HEK293 (cell line): ENCODE results near the gene LIN7C.

Source experiments
- CTCF ChIA-PET: fragments of 350-600 bp; formaldehyde crosslinking; extraction: SDS; loops from one replicate; lab custom pipeline; 2021; ENCODE audit warnings: antibody characterized with exemption; lab: Yijun Ruan, JAX
- POLR2A ChIA-PET: fragments of 300-600 bp; formaldehyde crosslinking; extraction: SDS; loops from one replicate; lab custom pipeline; 2020; ENCODE audit warnings: antibody characterized with exemption, inconsistent platforms; lab: Yijun Ruan, JAX
- H3K27ac ChIP-seq: fragments of 200-500 bp; sonication (Bioruptor generic); 2 replicates; pipeline ENCODE4 v1.5.1; 2014; ENCODE audit warnings: low read depth, low read length, control low read depth, inconsistent platforms; ENCODE audit errors: extremely low read depth
- H3K36me3 ChIP-seq, 2 experiments: fragments of 200-500 bp in 1 of 2; sonication (Bioruptor generic) in 1 of 2; 1 replicate in 1 of 2; 2 replicates in 1 of 2; pipeline ENCODE4 v1.5.1; 2014 to 2017; ENCODE audit warnings: inconsistent platforms in 2 of 2, low read length in 2 of 2; ENCODE audit not compliant: control insufficient read depth in 2 of 2, insufficient read depth in 1 of 2
- H3K4me1 ChIP-seq: fragments of 200-500 bp; sonication (Bioruptor generic); 2 replicates; pipeline ENCODE4 v1.5.1; 2014; ENCODE audit warnings: mild to moderate bottlenecking, low read length, inconsistent platforms; ENCODE audit not compliant: control insufficient read depth, insufficient read depth
- H3K4me3 ChIP-seq: 2 replicates; pipeline ENCODE4 v1.5.1; 2011; ENCODE audit warnings: low read depth, mild to moderate bottlenecking, control low read depth, low read length, moderate library complexity
- H3K9me3 ChIP-seq: fragments of 200-500 bp; sonication (Bioruptor generic); 2 replicates; pipeline ENCODE4 v1.5.1; 2014; ENCODE audit warnings: low read depth, low read length, inconsistent platforms; ENCODE audit not compliant: control insufficient read depth, insufficient read depth
- GLI2 ChIP-seq: fragments of 450-650 bp; formaldehyde crosslinking; IDR thresholded peaks from 2 replicates; pipeline ENCODE4; 2017; ENCODE audit warnings: missing biosample characterization, missing genetic modification characterization, low read depth, borderline replicate concordance
- HOXA7 ChIP-seq: sonication (generic); formaldehyde crosslinking; IDR thresholded peaks from 2 replicates; pipeline ENCODE4 v1.8.1; 2022; ENCODE audit warnings: missing genetic modification reagents, borderline replicate concordance
- KLF10 ChIP-seq: fragments of 450-650 bp; IDR thresholded peaks from 2 replicates; pipeline ENCODE4 v1.5.1; 2018; ENCODE audit warnings: missing biosample characterization, mild to moderate bottlenecking, missing genetic modification characterization
- MZF1 ChIP-seq: fragments of 450-650 bp; formaldehyde crosslinking; IDR thresholded peaks from 2 replicates; pipeline ENCODE4 v1.5.1; 2017; ENCODE audit warnings: missing biosample characterization, missing genetic modification characterization, borderline replicate concordance
- OVOL3 ChIP-seq: fragments of 450-650 bp; formaldehyde crosslinking; IDR thresholded peaks from 2 replicates; pipeline ENCODE4 v1.5.1; 2016; ENCODE audit warnings: missing biosample characterization, missing genetic modification characterization
- REST ChIP-seq: fragments of 450-650 bp; formaldehyde crosslinking; IDR thresholded peaks from 2 replicates; pipeline ENCODE4 v1.5.1; 2016; ENCODE audit warnings: missing biosample characterization, missing genetic modification characterization
- SCRT1 ChIP-seq: fragments of 450-650 bp; formaldehyde crosslinking; IDR thresholded peaks from 2 replicates; pipeline ENCODE4 v1.5.1; 2016; ENCODE audit warnings: missing biosample characterization, missing genetic modification characterization, borderline replicate concordance
- SCRT2 ChIP-seq: fragments of 450-650 bp; formaldehyde crosslinking; IDR thresholded peaks from 2 replicates; pipeline ENCODE4 v1.5.1; 2016; ENCODE audit warnings: missing biosample characterization, missing genetic modification characterization
- YY2 ChIP-seq: fragments of 450-650 bp; formaldehyde crosslinking; IDR thresholded peaks from 2 replicates; pipeline ENCODE4 v1.5.1; 2016; ENCODE audit warnings: missing biosample characterization, missing genetic modification characterization
- ZFP69B ChIP-seq: fragments of 450-650 bp; formaldehyde crosslinking; IDR thresholded peaks from 2 replicates; pipeline ENCODE4 v1.5.1; 2016; ENCODE audit warnings: missing biosample characterization, missing genetic modification characterization
- ZNF146 ChIP-seq: fragments of 450-650 bp; formaldehyde crosslinking; IDR thresholded peaks from 2 replicates; pipeline ENCODE4 v1.5.1; 2016; ENCODE audit warnings: missing biosample characterization, missing genetic modification characterization
- ZNF148 ChIP-seq: fragments of 450-650 bp; formaldehyde crosslinking; IDR thresholded peaks from 2 replicates; pipeline ENCODE4 v1.5.0; 2017; ENCODE audit warnings: missing biosample characterization, missing genetic modification characterization, borderline replicate concordance
- ZNF274 ChIP-seq, 2 experiments: fragments of 200-500 bp in 1 of 2; fragments of 450-650 bp in 1 of 2; sonication (Bioruptor generic) in 1 of 2; formaldehyde crosslinking in 1 of 2; IDR thresholded peaks; 2 replicates each; pipeline versions ENCODE4 v1.5.1 to v1.6.1; 2014 to 2016; ENCODE audit warnings: borderline replicate concordance in 1 of 2, inconsistent platforms in 1 of 2, low read length in 1 of 2, missing biosample characterization in 1 of 2, missing genetic modification characterization in 1 of 2
- ZNF366 ChIP-seq: fragments of 450-650 bp; formaldehyde crosslinking; conservative IDR thresholded peaks from 2 replicates; pipeline ENCODE4 v1.5.1; 2016; ENCODE audit warnings: missing biosample characterization, missing genetic modification characterization
- ZNF621 ChIP-seq: fragments of 450-650 bp; formaldehyde crosslinking; IDR thresholded peaks from 2 replicates; pipeline ENCODE4 v1.5.1; 2017; ENCODE audit warnings: missing biosample characterization, missing genetic modification characterization
- ZNF768 ChIP-seq: fragments of 450-650 bp; formaldehyde crosslinking; IDR thresholded peaks from 2 replicates; pipeline ENCODE4 v1.5.1; 2018; ENCODE audit warnings: missing biosample characterization, mild to moderate bottlenecking, missing genetic modification characterization
- TF ChIP-seq, protein P1 (sequence below): fragments of 450-650 bp; formaldehyde crosslinking; IDR thresholded peaks from 2 replicates; pipeline ENCODE4 v1.5.1; 2017; ENCODE audit warnings: missing biosample characterization, missing genetic modification characterization
- TF ChIP-seq, protein P2 (sequence below): fragments of 450-650 bp; IDR thresholded peaks from 2 replicates; pipeline ENCODE4 v1.5.1; 2018; ENCODE audit warnings: missing biosample characterization, mild to moderate bottlenecking, missing genetic modification characterization
- TF ChIP-seq, protein P3 (sequence below): fragments of 450-650 bp; formaldehyde crosslinking; IDR thresholded peaks from 2 replicates; pipeline ENCODE4 v1.5.1; 2016; ENCODE audit warnings: missing biosample characterization, missing genetic modification characterization
- TF ChIP-seq, protein P4 (sequence below): fragments of 450-650 bp; formaldehyde crosslinking; IDR thresholded peaks from 2 replicates; pipeline ENCODE4 v1.5.1; 2016; ENCODE audit warnings: missing biosample characterization, missing genetic modification characterization

The LIN7C gene

GRCh38 chr11:27456795-27457329 lies 49.7 kb downstream of the LIN7C start:
- TF ChIP-seq KLF10 (tag by site-specific recombination) (no peak), SCRT2 (tag by site-specific recombination) (peak; percentile 52), SCRT1 (tag by site-specific recombination) (peak; percentile 55; the same call in 1 of the 2 replicates)
- ChIA-PET POLR2A (interaction anchor here (0.7 to 2.1 kb wide), 3 partner anchors 8 to 16 kb away, joined by 3 to 9 read pairs (median 3); partner anchors contain the start of gene LGR4), CTCF (interaction anchor here (0.7 to 1.0 kb wide), 2 partner anchors 15 to 131 kb away, joined by 4 read pairs; no protein-coding TSS in a partner anchor)
- Histone ChIP-seq H3K27ac (no peak overlapping the region), H3K4me1 (peaks cover 5% of the 10 kb centered on the region), H3K4me3 (no peak overlapping the region), H3K9me3 (no peaks in the 10 kb centered on the region), H3K36me3 (no peaks in the 10 kb centered on the region)

DNA sequence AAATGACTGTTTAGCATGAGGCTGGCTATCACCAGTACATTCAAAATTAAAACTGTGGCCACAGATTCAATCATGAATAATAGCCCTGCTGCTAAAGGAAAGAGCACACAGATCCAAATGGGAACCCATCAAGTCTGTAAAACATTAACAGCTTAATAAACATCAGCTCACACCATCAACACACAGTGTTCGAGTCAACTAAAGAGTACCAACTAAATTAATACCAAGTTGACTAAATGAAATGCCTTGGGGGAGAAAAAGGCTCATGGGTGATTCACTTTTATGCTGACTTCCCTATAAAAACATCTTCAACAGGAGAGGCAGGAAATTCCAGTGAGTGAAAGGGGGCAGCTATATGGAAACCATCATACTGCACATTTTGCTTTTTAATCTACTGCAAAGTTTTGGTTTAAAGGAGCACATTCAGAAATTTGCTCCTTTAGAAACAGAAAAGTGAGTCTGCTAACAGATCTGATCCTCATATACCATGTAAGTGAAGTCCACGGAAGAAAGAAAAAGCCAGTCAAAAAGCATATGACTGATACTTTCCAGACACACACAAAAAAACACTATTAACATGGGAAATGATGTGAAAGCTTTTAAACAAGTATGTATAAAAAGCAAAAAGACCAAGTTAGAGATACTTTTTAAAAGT lies 50.3 kb downstream of the LIN7C start:
- H3K4me1 ChIP-seq, result peaks cover 5% of the 10 kb centered on the region
- POLR2A ChIA-PET, result interaction anchor here (0.7 to 2.1 kb wide), 3 partner anchors 8 to 16 kb away, joined by 3 to 9 read pairs (median 3); partner anchors contain the start of gene LGR4

More for the DNA sequence above, 50.3 kb downstream of the LIN7C start:
- no peak for TF ChIP-seq ZNF146 (tag by site-specific recombination)
- TF ChIP-seq, protein P1, sequence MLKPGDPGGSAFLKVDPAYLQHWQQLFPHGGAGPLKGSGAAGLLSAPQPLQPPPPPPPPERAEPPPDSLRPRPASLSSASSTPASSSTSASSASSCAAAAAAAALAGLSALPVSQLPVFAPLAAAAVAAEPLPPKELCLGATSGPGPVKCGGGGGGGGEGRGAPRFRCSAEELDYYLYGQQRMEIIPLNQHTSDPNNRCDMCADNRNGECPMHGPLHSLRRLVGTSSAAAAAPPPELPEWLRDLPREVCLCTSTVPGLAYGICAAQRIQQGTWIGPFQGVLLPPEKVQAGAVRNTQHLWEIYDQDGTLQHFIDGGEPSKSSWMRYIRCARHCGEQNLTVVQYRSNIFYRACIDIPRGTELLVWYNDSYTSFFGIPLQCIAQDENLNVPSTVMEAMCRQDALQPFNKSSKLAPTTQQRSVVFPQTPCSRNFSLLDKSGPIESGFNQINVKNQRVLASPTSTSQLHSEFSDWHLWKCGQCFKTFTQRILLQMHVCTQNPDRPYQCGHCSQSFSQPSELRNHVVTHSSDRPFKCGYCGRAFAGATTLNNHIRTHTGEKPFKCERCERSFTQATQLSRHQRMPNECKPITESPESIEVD, result no peak
- no peak for TF ChIP-seq HOXA7
- no peak for TF ChIP-seq YY2 (tag by site-specific recombination)
- no peak for TF ChIP-seq ZNF621 (tag by site-specific recombination)
- no peak for TF ChIP-seq GLI2 (tag by site-specific recombination)
- TF ChIP-seq, protein P2, sequence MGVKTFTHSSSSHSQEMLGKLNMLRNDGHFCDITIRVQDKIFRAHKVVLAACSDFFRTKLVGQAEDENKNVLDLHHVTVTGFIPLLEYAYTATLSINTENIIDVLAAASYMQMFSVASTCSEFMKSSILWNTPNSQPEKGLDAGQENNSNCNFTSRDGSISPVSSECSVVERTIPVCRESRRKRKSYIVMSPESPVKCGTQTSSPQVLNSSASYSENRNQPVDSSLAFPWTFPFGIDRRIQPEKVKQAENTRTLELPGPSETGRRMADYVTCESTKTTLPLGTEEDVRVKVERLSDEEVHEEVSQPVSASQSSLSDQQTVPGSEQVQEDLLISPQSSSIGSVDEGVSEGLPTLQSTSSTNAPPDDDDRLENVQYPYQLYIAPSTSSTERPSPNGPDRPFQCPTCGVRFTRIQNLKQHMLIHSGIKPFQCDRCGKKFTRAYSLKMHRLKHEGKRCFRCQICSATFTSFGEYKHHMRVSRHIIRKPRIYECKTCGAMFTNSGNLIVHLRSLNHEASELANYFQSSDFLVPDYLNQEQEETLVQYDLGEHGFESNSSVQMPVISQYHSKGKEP (tag by site-specific recombination), result no peak
- TF ChIP-seq ZNF274 (IDR thresholded peaks at IDR 0.05; ENCODE audit: low read length), result no peak
- TF ChIP-seq ZNF274 (tag by site-specific recombination; IDR thresholded peaks at IDR 0.05; ENCODE audit: borderline replicate concordance), result no peak
- TF ChIP-seq REST (tag by site-specific recombination), result no peak
- TF ChIP-seq ZNF768, result no peak
- TF ChIP-seq KLF10 (tag by site-specific recombination), result no peak
- TF ChIP-seq ZFP69B (tag by site-specific recombination), result no peak
- no peak for TF ChIP-seq ZNF148 (tag by site-specific recombination)
- no peak for TF ChIP-seq ZNF366 (tag by site-specific recombination)
- no peak for TF ChIP-seq OVOL3 (tag by site-specific recombination)
- TF ChIP-seq, protein P3, sequence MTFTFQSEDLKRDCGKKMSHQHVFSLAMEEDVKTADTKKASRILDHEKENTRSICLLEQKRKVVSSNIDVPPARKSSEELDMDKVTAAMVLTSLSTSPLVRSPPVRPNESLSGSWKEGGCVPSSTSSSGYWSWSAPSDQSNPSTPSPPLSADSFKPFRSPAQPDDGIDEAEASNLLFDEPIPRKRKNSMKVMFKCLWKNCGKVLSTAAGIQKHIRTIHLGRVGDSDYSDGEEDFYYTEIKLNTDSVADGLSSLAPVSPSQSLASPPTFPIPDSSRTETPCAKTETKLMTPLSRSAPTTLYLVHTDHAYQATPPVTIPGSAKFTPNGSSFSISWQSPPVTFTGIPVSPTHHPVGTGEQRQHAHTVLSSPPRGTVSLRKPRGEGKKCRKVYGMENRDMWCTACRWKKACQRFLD (tag by site-specific recombination), result no peak
- no peak for TF ChIP-seq MZF1
- TF ChIP-seq, protein P4, sequence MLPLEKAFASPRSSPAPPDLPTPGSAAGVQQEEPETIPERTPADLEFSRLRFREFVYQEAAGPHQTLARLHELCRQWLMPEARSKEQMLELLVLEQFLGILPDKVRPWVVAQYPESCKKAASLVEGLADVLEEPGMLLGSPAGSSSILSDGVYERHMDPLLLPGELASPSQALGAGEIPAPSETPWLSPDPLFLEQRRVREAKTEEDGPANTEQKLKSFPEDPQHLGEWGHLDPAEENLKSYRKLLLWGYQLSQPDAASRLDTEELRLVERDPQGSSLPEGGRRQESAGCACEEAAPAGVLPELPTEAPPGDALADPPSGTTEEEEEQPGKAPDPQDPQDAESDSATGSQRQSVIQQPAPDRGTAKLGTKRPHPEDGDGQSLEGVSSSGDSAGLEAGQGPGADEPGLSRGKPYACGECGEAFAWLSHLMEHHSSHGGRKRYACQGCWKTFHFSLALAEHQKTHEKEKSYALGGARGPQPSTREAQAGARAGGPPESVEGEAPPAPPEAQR, result no peak
- H3K27ac ChIP-seq, result no peak overlapping the region
- H3K4me3 ChIP-seq, result no peak overlapping the region
- no peaks in the 10 kb centered on the region for H3K9me3 ChIP-seq
- no peaks in the 10 kb centered on the region for H3K36me3 ChIP-seq
- CTCF ChIA-PET, result interaction anchor here (0.6 to 1.4 kb wide), 3 partner anchors 14 to 192 kb away, joined by 3 to 4 read pairs (median 3); no protein-coding TSS in a partner anchor
